Measurements from ENCODE around the gene SLC1A7. TPM values are rescaled to one million over a fixed set of nuclear protein-coding genes. Genes with fewer than 3 reads are reported as not detected.

SLC1A7 gene
- total and polyA plus RNA-seq, 2 of the 13 experiments (the other 11 are each of a cell fraction or from before 2014, with no cell fraction given) = 0.04 to 2.0 TPM

DNA sequence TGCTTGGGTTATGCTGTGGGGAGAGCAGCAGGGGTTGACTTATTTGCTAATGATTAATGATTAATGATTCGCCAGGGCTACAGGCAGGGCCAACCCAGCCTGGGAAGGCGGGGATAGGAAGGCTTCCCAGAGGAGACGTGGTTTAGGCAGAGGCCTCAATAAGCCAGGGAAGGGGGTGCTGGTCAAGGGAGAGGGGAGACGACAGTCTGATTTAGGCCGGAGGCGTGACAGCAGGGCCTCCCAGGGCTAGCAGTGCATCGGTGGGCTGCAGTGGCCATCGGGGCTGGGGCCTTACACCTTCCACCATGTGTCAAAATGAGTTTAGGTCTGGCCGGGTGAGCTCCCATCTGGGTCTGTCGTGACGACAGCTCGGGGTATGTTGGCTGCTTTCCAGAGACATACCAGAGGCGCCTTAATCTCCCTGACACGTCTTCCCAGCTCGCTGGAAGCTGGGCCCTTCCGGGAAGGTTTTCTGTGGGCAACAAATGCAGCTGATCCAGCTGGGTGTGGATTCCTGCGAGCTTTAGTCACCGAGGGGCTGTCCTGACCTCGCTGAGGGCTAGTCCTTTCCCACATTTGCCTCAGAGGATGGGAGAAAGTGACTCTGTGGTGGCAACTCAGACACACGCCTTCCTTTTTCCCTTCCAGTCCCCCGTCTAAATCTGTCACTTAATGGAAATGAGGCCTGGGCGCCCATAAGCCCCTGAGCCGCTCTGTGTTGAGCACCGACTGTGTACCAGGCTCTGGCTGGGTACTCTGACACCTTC lies 3.7 kb upstream of the SLC1A7 start:
- Histone ChIP-seq H3K27ac (ENCODE audit: extremely low read length, insufficient read depth, low read length) (peak overlapping the region; percentile 88), H3K9me3 (ENCODE audit: low read length) (no peaks in the 10 kb centered on the region), H3K4me1 (ENCODE audit: insufficient read depth, low read length) (peaks cover 61% of the 10 kb centered on the region), H2AFZ (ENCODE audit: low read length) (peak overlapping the region; percentile 33), H3K9ac (ENCODE audit: insufficient read depth, low read depth, low read length) (peak overlapping the region; percentile 78), H3K36me3 (replicated peaks in 1 of 2; ENCODE audit: control insufficient read depth in 1 of 2, insufficient read depth in 2 of 2, low read length in 2 of 2) (no peaks in the 10 kb centered on the region), H3K27me3 (ENCODE audit: control insufficient read depth in 1 of 2, insufficient read depth in 2 of 2, low read length in 2 of 2) (peaks cover 0 to 2% of the 10 kb centered on the region in 2 experiments; a peak in 1 of 5 replicates), H3K4me2 (ENCODE audit: low read depth, low read length) (peak overlapping the region; percentile 96), H3K4me3 (replicated peaks in 1 of 3; ENCODE audit: insufficient read depth in 1 of 3, low read depth in 2 of 3, low read length in 3 of 3) (peak overlapping the region; percentile 50 to 70 (median 57); a peak in 5 of 6 replicates), H4K20me1 (ENCODE audit: insufficient read depth, low read length) (no peaks in the 10 kb centered on the region), H3K79me2 (ENCODE audit: insufficient read depth, low read length) (no peaks in the 10 kb centered on the region)
- in situ Hi-C loops (cut with HindIII; ENCODE audit: extremely low pct_ligation_motif_present, low pct_unique_long_range_greater_than_20kb) (no loop called here), intact Hi-C loops (cut with micrococcal nuclease; ENCODE audit: unreplicated experiment) (loop anchor here (10.0 kb wide), 1 partner anchor 591 kb away; the partner anchor contains the start of gene TUT4)
- 7% methylated on average over 18 of the region's 24 CpGs for WGBS (ENCODE audit: low lambda C conversion rate)
- FAIRE-seq = peak; percentile 92
- ChIA-PET POLR2A (interaction anchor here (0.7 to 4.8 kb wide), 27 partner anchors 9 to 443 kb away, joined by 3 to 62 read pairs (median 5); partner anchors contain the start of genes MAGOH and ZYG11B), CTCF (ENCODE audit: low intra/inter-chr PET ratio, low total read pairs) (no interaction called here)
- BruUV-seq (replicated peaks) = TSS peak; percentile 91
- peak; percentile 85 for DNase-seq (ENCODE audit: low spot score)
- ATAC-seq = peak; percentile 97
- TF ChIP-seq HDAC2 (CRISPR knock-in tag; IDR thresholded peaks at IDR 0.05) = peak; percentile 36; the same call in 1 of the 2 replicates
- TF ChIP-seq, protein P1, sequence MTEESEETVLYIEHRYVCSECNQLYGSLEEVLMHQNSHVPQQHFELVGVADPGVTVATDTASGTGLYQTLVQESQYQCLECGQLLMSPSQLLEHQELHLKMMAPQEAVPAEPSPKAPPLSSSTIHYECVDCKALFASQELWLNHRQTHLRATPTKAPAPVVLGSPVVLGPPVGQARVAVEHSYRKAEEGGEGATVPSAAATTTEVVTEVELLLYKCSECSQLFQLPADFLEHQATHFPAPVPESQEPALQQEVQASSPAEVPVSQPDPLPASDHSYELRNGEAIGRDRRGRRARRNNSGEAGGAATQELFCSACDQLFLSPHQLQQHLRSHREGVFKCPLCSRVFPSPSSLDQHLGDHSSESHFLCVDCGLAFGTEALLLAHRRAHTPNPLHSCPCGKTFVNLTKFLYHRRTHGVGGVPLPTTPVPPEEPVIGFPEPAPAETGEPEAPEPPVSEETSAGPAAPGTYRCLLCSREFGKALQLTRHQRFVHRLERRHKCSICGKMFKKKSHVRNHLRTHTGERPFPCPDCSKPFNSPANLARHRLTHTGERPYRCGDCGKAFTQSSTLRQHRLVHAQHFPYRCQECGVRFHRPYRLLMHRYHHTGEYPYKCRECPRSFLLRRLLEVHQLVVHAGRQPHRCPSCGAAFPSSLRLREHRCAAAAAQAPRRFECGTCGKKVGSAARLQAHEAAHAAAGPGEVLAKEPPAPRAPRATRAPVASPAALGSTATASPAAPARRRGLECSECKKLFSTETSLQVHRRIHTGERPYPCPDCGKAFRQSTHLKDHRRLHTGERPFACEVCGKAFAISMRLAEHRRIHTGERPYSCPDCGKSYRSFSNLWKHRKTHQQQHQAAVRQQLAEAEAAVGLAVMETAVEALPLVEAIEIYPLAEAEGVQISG (CRISPR knock-in tag; IDR thresholded peaks at IDR 0.05) = peak; percentile 68
- no peak for TF ChIP-seq NFE2L2 (IDR thresholded peaks at IDR 0.05; ENCODE audit: low read length)
- TF ChIP-seq, protein P2, sequence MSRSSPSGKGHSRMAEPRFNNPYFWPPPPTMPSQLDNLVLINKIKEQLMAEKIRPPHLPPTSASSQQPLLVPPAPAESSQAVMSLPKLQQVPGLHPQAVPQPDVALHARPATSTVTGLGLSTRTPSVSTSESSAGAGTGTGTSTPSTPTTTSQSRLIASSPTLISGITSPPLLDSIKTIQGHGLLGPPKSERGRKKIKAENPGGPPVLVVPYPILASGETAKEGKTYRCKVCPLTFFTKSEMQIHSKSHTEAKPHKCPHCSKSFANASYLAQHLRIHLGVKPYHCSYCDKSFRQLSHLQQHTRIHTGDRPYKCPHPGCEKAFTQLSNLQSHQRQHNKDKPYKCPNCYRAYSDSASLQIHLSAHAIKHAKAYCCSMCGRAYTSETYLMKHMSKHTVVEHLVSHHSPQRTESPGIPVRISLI (CRISPR knock-in tag; IDR thresholded peaks at IDR 0.05; ENCODE audit: borderline replicate concordance) = peak; percentile 53; the same call in 1 of the 2 replicates
- TF ChIP-seq ZNF772 (CRISPR knock-in tag; IDR thresholded peaks at IDR 0.05) = peak; percentile 41
- peak; percentile 97; the same call in 1 of the 2 replicates for TF ChIP-seq ZNF292 (CRISPR knock-in tag; IDR thresholded peaks at IDR 0.05; ENCODE audit: borderline replicate concordance, low read depth)
- no peak for TF ChIP-seq ZNF432 (CRISPR knock-in tag; IDR thresholded peaks at IDR 0.05; ENCODE audit: borderline replicate concordance)
- TF ChIP-seq, protein P3, sequence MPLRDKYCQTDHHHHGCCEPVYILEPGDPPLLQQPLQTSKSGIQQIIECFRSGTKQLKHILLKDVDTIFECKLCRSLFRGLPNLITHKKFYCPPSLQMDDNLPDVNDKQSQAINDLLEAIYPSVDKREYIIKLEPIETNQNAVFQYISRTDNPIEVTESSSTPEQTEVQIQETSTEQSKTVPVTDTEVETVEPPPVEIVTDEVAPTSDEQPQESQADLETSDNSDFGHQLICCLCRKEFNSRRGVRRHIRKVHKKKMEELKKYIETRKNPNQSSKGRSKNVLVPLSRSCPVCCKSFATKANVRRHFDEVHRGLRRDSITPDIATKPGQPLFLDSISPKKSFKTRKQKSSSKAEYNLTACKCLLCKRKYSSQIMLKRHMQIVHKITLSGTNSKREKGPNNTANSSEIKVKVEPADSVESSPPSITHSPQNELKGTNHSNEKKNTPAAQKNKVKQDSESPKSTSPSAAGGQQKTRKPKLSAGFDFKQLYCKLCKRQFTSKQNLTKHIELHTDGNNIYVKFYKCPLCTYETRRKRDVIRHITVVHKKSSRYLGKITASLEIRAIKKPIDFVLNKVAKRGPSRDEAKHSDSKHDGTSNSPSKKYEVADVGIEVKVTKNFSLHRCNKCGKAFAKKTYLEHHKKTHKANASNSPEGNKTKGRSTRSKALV (CRISPR knock-in tag; IDR thresholded peaks at IDR 0.05) = peak; percentile 73; the same call in 1 of the 2 replicates
- TF ChIP-seq, protein P4, sequence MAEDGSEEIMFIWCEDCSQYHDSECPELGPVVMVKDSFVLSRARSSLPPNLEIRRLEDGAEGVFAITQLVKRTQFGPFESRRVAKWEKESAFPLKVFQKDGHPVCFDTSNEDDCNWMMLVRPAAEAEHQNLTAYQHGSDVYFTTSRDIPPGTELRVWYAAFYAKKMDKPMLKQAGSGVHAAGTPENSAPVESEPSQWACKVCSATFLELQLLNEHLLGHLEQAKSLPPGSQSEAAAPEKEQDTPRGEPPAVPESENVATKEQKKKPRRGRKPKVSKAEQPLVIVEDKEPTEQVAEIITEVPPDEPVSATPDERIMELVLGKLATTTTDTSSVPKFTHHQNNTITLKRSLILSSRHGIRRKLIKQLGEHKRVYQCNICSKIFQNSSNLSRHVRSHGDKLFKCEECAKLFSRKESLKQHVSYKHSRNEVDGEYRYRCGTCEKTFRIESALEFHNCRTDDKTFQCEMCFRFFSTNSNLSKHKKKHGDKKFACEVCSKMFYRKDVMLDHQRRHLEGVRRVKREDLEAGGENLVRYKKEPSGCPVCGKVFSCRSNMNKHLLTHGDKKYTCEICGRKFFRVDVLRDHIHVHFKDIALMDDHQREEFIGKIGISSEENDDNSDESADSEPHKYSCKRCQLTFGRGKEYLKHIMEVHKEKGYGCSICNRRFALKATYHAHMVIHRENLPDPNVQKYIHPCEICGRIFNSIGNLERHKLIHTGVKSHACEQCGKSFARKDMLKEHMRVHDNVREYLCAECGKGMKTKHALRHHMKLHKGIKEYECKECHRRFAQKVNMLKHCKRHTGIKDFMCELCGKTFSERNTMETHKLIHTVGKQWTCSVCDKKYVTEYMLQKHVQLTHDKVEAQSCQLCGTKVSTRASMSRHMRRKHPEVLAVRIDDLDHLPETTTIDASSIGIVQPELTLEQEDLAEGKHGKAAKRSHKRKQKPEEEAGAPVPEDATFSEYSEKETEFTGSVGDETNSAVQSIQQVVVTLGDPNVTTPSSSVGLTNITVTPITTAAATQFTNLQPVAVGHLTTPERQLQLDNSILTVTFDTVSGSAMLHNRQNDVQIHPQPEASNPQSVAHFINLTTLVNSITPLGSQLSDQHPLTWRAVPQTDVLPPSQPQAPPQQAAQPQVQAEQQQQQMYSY (CRISPR knock-in tag; IDR thresholded peaks at IDR 0.05) = no peak
- TF ChIP-seq ZNF232 (CRISPR knock-in tag; IDR thresholded peaks at IDR 0.05; ENCODE audit: borderline replicate concordance) = peak; percentile 33; the same call in 1 of the 2 replicates
- no peak for TF ChIP-seq ZBTB21 (CRISPR knock-in tag; IDR thresholded peaks at IDR 0.05)

All from HepG2 (cell line).